Sigmoid colon (tissue), 4 donors: ENCODE measurements around the gene RFC2.

ENCODE experiments used
- CTCF ChIP-seq, 4 experiments: fragments of 450-650 bp in 3 of 4; fragments of 200-600 bp in 1 of 4; IDR thresholded peaks; one replicate each; pipeline ENCODE4 v1.5.1; 2016 to 2019; ENCODE audit warnings: antibody characterized with exemption in 4 of 4, mild to moderate bottlenecking in 3 of 4, moderate library complexity in 2 of 4
- EP300 ChIP-seq, 4 donors: sonication (generic); formaldehyde crosslinking; IDR thresholded peaks; one replicate each; pipeline ENCODE4 v1.6.1; 2017; ENCODE audit warnings: antibody characterized with exemption in 4 of 4
- POLR2AphosphoS5 ChIP-seq, 4 donors: sonication (generic); formaldehyde crosslinking; IDR thresholded peaks; one replicate each; pipeline ENCODE4 v1.6.1; 2017; ENCODE audit warnings: antibody characterized with exemption in 4 of 4

GRCh38 chr7:74289018-74289658, 34.9 kb upstream of the RFC2 start, which contains the start of gene CLIP2:
- TF ChIP-seq CTCF (IDR thresholded peaks at IDR 0.05) (no peak), POLR2AphosphoS5 (IDR thresholded peaks at IDR 0.05) (peak in 2 of 4 donors; percentile 25), EP300 (IDR thresholded peaks at IDR 0.05) (no peak)
